Endodermal cell (in vitro differentiated cells): Measurements from ENCODE around the gene PAXX. TPM values are rescaled to one million over a fixed set of nuclear protein-coding genes. Genes with fewer than 3 reads are reported as not detected.

Experiments
- DNase-seq: peaks from one replicate; pipeline ENCODE4 v3.0.0-alpha.2; 2017
- H3K27ac ChIP-seq: 2 replicates; pipeline ENCODE4 v1.5.1; 2013; ENCODE audit warnings: mild to moderate bottlenecking, low read depth, low read length, moderate library complexity
- H3K27me3 ChIP-seq: 2 replicates; pipeline ENCODE4 v1.6.1; 2013; ENCODE audit warnings: mild to moderate bottlenecking, low read length, moderate library complexity; ENCODE audit not compliant: insufficient read depth, control insufficient read depth, poor library complexity, severe bottlenecking
- H3K36me3 ChIP-seq: 2 replicates; pipeline ENCODE4 v1.7.0; 2013; ENCODE audit warnings: mild to moderate bottlenecking, low read length, moderate library complexity; ENCODE audit not compliant: control insufficient read depth, insufficient read depth
- H3K4me1 ChIP-seq: one replicate; pipeline ENCODE4 v1.7.0; 2013; ENCODE audit warnings: low read length; ENCODE audit not compliant: control insufficient read depth, insufficient read depth
- H3K4me3 ChIP-seq: 2 replicates; pipeline ENCODE4 v1.5.1; 2013; ENCODE audit warnings: mild to moderate bottlenecking, low read length, moderate library complexity
- H3K9ac ChIP-seq: 2 replicates; pipeline ENCODE4 v1.6.1; 2013; ENCODE audit warnings: mild to moderate bottlenecking, low read length, moderate library complexity; ENCODE audit not compliant: poor library complexity, severe bottlenecking; ENCODE audit errors: extremely low read depth
- H3K9me3 ChIP-seq: 2 replicates; pipeline ENCODE4 v1.6.1; 2013; ENCODE audit warnings: mild to moderate bottlenecking, low read length, moderate library complexity; ENCODE audit not compliant: control insufficient read depth
- H3K27ac Mint-ChIP-seq: 2 replicates; pipeline ENCODE4 v1.8.0; 2020; ENCODE audit warnings: mixed read lengths
- H3K27me3 Mint-ChIP-seq: 2 replicates; pipeline ENCODE4 v1.8.0; 2021; ENCODE audit warnings: mild to moderate bottlenecking, mixed read lengths; ENCODE audit not compliant: insufficient read depth
- H3K36me3 Mint-ChIP-seq: 2 replicates; pipeline ENCODE4 v1.8.0; 2020; ENCODE audit warnings: low read depth, mixed read lengths
- H3K4me1 Mint-ChIP-seq: 2 replicates; pipeline ENCODE4 v1.8.0; 2020; ENCODE audit warnings: mixed read lengths
- H3K4me3 Mint-ChIP-seq: 2 replicates; pipeline ENCODE4 v1.8.0; 2020; ENCODE audit warnings: mild to moderate bottlenecking, moderate library complexity, mixed read lengths
- H3K9me3 Mint-ChIP-seq: 2 replicates; pipeline ENCODE4 v1.8.0; 2020; ENCODE audit warnings: mild to moderate bottlenecking, mixed read lengths
- CTCF ChIP-seq: fragments of 200-600 bp; sonication (generic); conservative IDR thresholded peaks from 2 replicates; pipeline ENCODE4 v1.5.0; 2021; ENCODE audit warnings: antibody characterized with exemption, mild to moderate bottlenecking
- WGBS, 2 experiments: methylation state at CpG; one replicate each; pipeline versions ENCODE4 v1.1.5 to v1.1.7; 2013; ENCODE audit warnings: missing lambda C conversion rate in 2 of 2, mixed read lengths in 1 of 2; ENCODE audit not compliant: insufficient coverage in 1 of 2, insufficient read length in 1 of 2; 5-methylcytosine and 5-hydroxymethylcytosine counted together
- total RNA-seq, 2 donors: library from RNA; stranded (reverse); fragmentation: NEBNext Ultra II Directional in 1 of 2; extraction: Animal tissue kit (Norgen Biotek cat#: 25700) in 1 of 2; gene quantifications; 2 replicates in 1 of 2; 3 replicates in 1 of 2; pipeline ENCODE4 v1.2.1, GENCODE V29; 2021

The PAXX gene
- total RNA-seq, 2 donors from 2014 or later, result 58.3 to 66.7 TPM

GRCh38 chr9:137035937-137036336, 43.7 kb downstream of the PAXX start:
- H3K4me1 Mint-ChIP-seq, result no peaks in the 10 kb centered on the region
- Histone ChIP-seq H3K27ac (no peak overlapping the region), H3K36me3 (peaks cover 10% of the 10 kb centered on the region), H3K4me3 (no peak overlapping the region), H3K9ac (no peak overlapping the region), H3K4me1 (no peaks in the 10 kb centered on the region), H3K9me3 (no peaks in the 10 kb centered on the region), H3K27me3 (peaks cover 3% of the 10 kb centered on the region)
- no peaks in the 10 kb centered on the region for H3K9me3 Mint-ChIP-seq
- no peak for DNase-seq
- no peak overlapping the region for H3K27ac Mint-ChIP-seq
- no peak overlapping the region for H3K4me3 Mint-ChIP-seq
- WGBS, 2 experiments, result 89 to 96% methylated on average over 6 to 8 of the region's 8 CpGs
- peaks cover 4% of the 10 kb centered on the region for H3K27me3 Mint-ChIP-seq
- TF ChIP-seq CTCF, result no peak
- peaks cover 12% of the 10 kb centered on the region for H3K36me3 Mint-ChIP-seq

- H3K4me1 ChIP-seq, result no peaks in the 10 kb centered on the region
- H3K4me3 ChIP-seq, result no peak overlapping the region
- peaks cover 3% of the 10 kb centered on the region for H3K27me3 ChIP-seq
- no peak overlapping the region for H3K27ac ChIP-seq
- Mint-ChIP-seq H3K27me3 (peaks cover 2% of the 10 kb centered on the region), H3K4me1 (no peaks in the 10 kb centered on the region), H3K36me3 (peaks cover 12% of the 10 kb centered on the region), H3K9me3 (no peaks in the 10 kb centered on the region), H3K27ac (no peak overlapping the region), H3K4me3 (no peak overlapping the region)
- H3K9me3 ChIP-seq, result no peaks in the 10 kb centered on the region
- TF ChIP-seq CTCF, result no peak
- no peak for DNase-seq
- H3K36me3 ChIP-seq, result peaks cover 10% of the 10 kb centered on the region
- 92 to 95% methylated on average over 6 to 13 of the region's 13 CpGs for WGBS, 2 experiments
- no peak overlapping the region for H3K9ac ChIP-seq
Measured at GRCh38 chr9:137037035-137037434, 44.8 kb downstream of the PAXX start.

- no peak for TF ChIP-seq CTCF
Measured at GRCh38 chr9:137037483-137037882, 45.3 kb downstream of the PAXX start.

More at GRCh38 chr9:137037483-137037882, 45.3 kb downstream of the PAXX start:
- peaks cover 12% of the 10 kb centered on the region for H3K36me3 Mint-ChIP-seq
- no peak overlapping the region for H3K4me3 ChIP-seq
- H3K9ac ChIP-seq, result no peak overlapping the region
- H3K27me3 Mint-ChIP-seq, result peaks cover 2% of the 10 kb centered on the region
- no peaks in the 10 kb centered on the region for H3K4me1 ChIP-seq
- H3K9me3 Mint-ChIP-seq, result no peaks in the 10 kb centered on the region
- no peak overlapping the region for H3K27ac ChIP-seq
- WGBS, 2 experiments, result 93 to 100% methylated on average over 8 to 10 of the region's 10 CpGs
- no peak overlapping the region for H3K27ac Mint-ChIP-seq
- no peak for DNase-seq
- H3K27me3 ChIP-seq, result peaks cover 3% of the 10 kb centered on the region
- no peak overlapping the region for H3K4me3 Mint-ChIP-seq
- H3K9me3 ChIP-seq, result no peaks in the 10 kb centered on the region
- no peaks in the 10 kb centered on the region for H3K4me1 Mint-ChIP-seq
- peaks cover 10% of the 10 kb centered on the region for H3K36me3 ChIP-seq
